Measurements from ENCODE around the gene LOXHD1. TPM values are rescaled to one million over a fixed set of nuclear protein-coding genes. Genes with fewer than 3 reads are reported as not detected.

LOXHD1 gene
- total and polyA plus RNA-seq, 10 of the 15 experiments (the other 5 are each of a cell fraction or from before 2014, with no cell fraction given) = not detected

GRCh38 chr18:46563317-46563716 is 93.7 kb downstream of the LOXHD1 start:
- H3K4me1 ChIP-seq (ENCODE audit: control insufficient read depth, insufficient read depth, low read length) = no peaks in the 10 kb centered on the region
- no peak for ATAC-seq
- in situ Hi-C loops (cut with MboI) (no loop called here), intact Hi-C loops (cut with micrococcal nuclease; ENCODE audit: unreplicated experiment) (no loop called here)
- TF ChIP-seq SUZ12 (IDR thresholded peaks at IDR 0.05; ENCODE audit: unreplicated experiment) = no peak
- no peak for TF ChIP-seq STAT1 (conservative IDR thresholded peaks at IDR 0.05)
- no peak for TF ChIP-seq TARDBP (IDR thresholded peaks at IDR 0.05; ENCODE audit: borderline replicate concordance)
- TF ChIP-seq MAX (IDR thresholded peaks at IDR 0.05; ENCODE audit: low read depth, low read length) = no peak
- no peak for TF ChIP-seq RELA (IDR thresholded peaks at IDR 0.05; ENCODE audit: borderline replicate concordance, partially characterized antibody)
- no peak for TF ChIP-seq ZZZ3 (IDR thresholded peaks at IDR 0.05; ENCODE audit: control insufficient read depth, insufficient read length, low read depth)
- TF ChIP-seq POLR2A (IDR thresholded peaks at IDR 0.05; ENCODE audit: low read depth, low read length) = no peak
- TF ChIP-seq GATAD2B (conservative IDR thresholded peaks at IDR 0.05; ENCODE audit: low read depth) = no peak
- no peak for TF ChIP-seq SP1 (IDR thresholded peaks at IDR 0.05; ENCODE audit: low read depth, low read length)
- TF ChIP-seq SKIL (IDR thresholded peaks at IDR 0.05; ENCODE audit: low read depth, poor library complexity, severe bottlenecking) = no peak
- no peak for TF ChIP-seq KAT2A (conservative IDR thresholded peaks at IDR 0.05; ENCODE audit: control insufficient read depth, low read depth, low read length)
- no peak for TF ChIP-seq RB1 (IDR thresholded peaks at IDR 0.05; ENCODE audit: borderline replicate concordance)
- TF ChIP-seq FOS (IDR thresholded peaks at IDR 0.05; ENCODE audit: borderline replicate concordance, extremely low read depth, insufficient read length) = no peak
- TF ChIP-seq HSF1 (IDR thresholded peaks at IDR 0.05; ENCODE audit: low read depth, low read length) = no peak
- TF ChIP-seq KDM1A (IDR thresholded peaks at IDR 0.05; ENCODE audit: borderline replicate concordance) = no peak
- TF ChIP-seq ZBTB11 (CRISPR knock-in tag; IDR thresholded peaks at IDR 0.05) = no peak
- TF ChIP-seq MYB (IDR thresholded peaks at IDR 0.05; ENCODE audit: borderline replicate concordance, low read depth, low read length) = no peak
- no peak for TF ChIP-seq ASH2L (IDR thresholded peaks at IDR 0.05; ENCODE audit: borderline replicate concordance, low read depth)
- TF ChIP-seq IKZF1 (conservative IDR thresholded peaks at IDR 0.05) = no peak
- TF ChIP-seq PAX5 (IDR thresholded peaks at IDR 0.05; ENCODE audit: borderline replicate concordance, low read depth, low read length) = no peak
- no peak overlapping the region for H3K27ac ChIP-seq (ENCODE audit: control insufficient read depth, insufficient read depth)
- H3K9ac ChIP-seq (ENCODE audit: control insufficient read depth, insufficient read depth, low read length) = no peak overlapping the region
- H3K9me3 ChIP-seq (replicated peaks; ENCODE audit: control insufficient read depth, insufficient read depth, low read length) = no peaks in the 10 kb centered on the region
- H3K36me3 ChIP-seq (ENCODE audit: control insufficient read depth in 2 of 2, insufficient read depth in 2 of 2, low read length in 1 of 2) = no peaks in the 10 kb centered on the region
- DNase-seq (ENCODE audit: low read depth, low spot score) = no peak
- no peak overlapping the region for H3K4me2 ChIP-seq (ENCODE audit: control insufficient read depth, insufficient read depth)
- no peaks in the 10 kb centered on the region for H3K79me2 ChIP-seq (ENCODE audit: control insufficient read depth, insufficient read depth, low read length)
- no peak overlapping the region for H3K4me3 ChIP-seq
- ChIA-PET RAD21 (ENCODE audit: unreplicated experiment) (no interaction called here), CTCF (no interaction called here), POLR2A (no interaction called here), SMC1A (ENCODE audit: uncharacterized antibody, unreplicated experiment) (no interaction called here)
- H2AFZ ChIP-seq (ENCODE audit: control insufficient read depth, low read depth, low read length) = no peak overlapping the region
- no peaks in the 10 kb centered on the region for H4K20me1 ChIP-seq (ENCODE audit: control insufficient read depth, insufficient read depth)
- H3K27me3 ChIP-seq (replicated peaks in 1 of 2; ENCODE audit: control insufficient read depth in 2 of 2, insufficient read depth in 2 of 2, low read length in 1 of 2) = peaks cover 0 to 4% of the 10 kb centered on the region in 2 experiments; a peak in 2 of 4 replicates
- 30% methylated on average over 4 of the region's 4 CpGs for WGBS (ENCODE audit: insufficient coverage, insufficient replicate concordance, low lambda C conversion rate, missing lambda C conversion rate)
- no peak for FAIRE-seq
- BruUV-seq (replicated peaks) = no TSS peak

Data from GM12878 (cell line).